Left forelimb (tissue), 1 donor: Measurements from ENCODE around the gene ZG16B.

Source experiments
- DNase-seq: peaks from one replicate; pipeline ENCODE4 v3.0.0-alpha.2; 2018; ENCODE audit warnings: low spot score

ZG16B gene

GRCh38 chr16:2825049-2825742, 4.9 kb upstream of the ZG16B start:
- DNase-seq = peak; percentile 40

GRCh38 chr16:2825906-2826305, 4.2 kb upstream of the ZG16B start:
- DNase-seq = peak; percentile 51

GRCh38 chr16:2826591-2827373, 3.3 kb upstream of the ZG16B start:
- DNase-seq = no peak

GRCh38 chr16:2827374-2827791, 2.7 kb upstream of the ZG16B start:
- DNase-seq = peak; percentile 56

DNA sequence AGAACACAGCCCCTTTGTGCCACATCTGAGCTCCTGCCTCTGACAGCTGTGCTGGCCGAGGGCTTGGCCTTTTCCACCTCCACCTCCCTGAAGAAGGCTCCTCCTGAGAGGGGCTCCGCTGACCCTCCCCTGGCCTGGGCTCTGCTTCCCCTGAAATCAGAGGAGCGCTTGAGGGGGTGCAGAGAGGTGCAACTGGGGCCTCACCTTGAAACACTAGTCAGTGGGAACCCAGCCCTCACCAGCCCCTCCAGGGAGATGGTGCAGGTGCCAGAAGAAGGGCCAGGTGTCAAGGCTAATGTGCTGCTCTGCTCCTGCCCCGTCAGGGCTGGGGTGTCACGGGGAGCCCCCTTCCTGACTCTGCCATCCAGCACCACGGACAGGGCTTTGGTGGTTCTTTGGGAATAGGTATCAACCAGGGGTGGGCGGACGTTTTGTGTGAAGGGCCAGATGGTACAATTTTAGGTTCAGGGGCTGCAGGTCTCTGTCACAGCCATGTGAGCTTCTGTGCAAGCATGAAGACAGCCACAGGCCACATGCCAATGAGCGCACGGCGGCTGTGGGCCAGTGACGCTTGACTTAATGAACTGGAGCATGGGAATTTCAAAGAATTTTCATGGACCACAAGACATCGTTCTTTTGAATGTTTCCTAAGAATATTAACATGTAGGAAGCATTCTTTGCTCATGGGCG, 2.1 kb upstream of the ZG16B start:
- no peak for DNase-seq

- no peak for DNase-seq
Measured at GRCh38 chr16:2828521-2828840, 1.6 kb upstream of the ZG16B start.

DNA sequence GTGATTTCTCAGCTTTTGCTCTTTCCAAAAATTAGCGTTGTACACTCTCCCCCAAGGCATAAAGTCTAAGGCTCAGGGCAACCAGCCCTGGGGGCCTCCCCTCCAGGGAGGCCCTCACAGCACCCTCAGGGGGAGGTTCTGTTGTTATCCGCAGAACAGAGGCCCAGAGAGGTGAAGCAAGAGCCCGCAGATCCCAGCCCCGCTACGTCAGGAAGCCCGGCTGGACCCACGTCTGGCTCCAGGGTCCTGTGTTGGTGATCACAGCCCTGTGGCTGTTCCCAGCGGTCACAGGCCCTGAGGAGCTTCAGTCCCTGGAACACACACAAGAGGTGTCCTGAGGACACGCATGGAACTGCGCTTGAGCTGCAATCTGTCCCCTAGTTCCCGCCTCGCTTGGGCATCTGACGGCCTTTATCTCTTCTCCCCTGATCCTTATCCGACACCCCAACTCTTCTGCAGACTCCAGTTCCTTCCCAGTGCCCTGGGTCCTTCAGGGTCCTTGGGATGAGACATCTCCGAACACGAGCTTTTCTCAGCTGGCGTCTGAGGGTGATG, 1.1 kb upstream of the ZG16B start:
- no peak for DNase-seq

- DNase-seq = no peak
Measured at GRCh38 chr16:2830355-2830695, 222 bp downstream of the ZG16B start.

- DNase-seq = no peak
Measured at GRCh38 chr16:2831203-2831602, 1.1 kb downstream of the ZG16B start.

DNA sequence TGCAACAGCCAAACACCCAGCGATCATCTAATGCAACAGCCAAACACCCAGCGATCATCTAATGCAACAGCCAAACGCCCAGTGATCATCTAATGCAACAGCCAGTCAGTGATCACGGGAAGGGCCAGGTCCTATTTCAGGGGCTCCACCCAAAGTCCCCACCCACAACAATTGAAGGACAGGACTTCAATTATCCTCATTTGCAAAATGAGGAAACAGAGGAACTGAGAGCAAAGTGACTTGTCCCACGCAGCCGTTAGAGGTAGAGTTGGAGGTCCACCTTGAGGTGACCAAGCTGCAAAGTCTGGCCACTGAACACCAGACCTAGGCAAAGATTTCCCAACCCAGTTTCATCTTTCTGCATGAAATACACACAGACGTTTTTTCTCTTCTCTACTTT, 3.7 kb downstream of the ZG16B start:
- DNase-seq = no peak

DNA sequence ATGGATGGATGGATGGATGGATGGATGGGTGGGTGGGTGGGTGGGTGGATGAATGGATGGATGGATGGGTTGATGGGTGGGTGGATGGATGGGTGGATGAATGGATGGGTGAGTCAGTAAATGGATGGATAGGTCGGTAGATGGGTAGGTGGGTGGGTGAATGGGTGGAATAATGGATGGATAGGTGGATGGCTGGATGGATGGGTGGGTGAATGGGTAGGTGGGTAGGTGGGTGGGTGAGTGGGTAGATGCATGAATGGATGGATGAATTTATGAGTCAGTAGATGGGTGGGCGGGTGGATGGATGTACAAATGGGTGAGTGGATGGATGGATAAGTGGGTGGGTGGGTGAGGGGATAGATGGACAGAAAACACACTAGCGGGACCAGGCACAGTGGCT, 4.9 kb downstream of the ZG16B start:
- no peak for DNase-seq

DNA sequence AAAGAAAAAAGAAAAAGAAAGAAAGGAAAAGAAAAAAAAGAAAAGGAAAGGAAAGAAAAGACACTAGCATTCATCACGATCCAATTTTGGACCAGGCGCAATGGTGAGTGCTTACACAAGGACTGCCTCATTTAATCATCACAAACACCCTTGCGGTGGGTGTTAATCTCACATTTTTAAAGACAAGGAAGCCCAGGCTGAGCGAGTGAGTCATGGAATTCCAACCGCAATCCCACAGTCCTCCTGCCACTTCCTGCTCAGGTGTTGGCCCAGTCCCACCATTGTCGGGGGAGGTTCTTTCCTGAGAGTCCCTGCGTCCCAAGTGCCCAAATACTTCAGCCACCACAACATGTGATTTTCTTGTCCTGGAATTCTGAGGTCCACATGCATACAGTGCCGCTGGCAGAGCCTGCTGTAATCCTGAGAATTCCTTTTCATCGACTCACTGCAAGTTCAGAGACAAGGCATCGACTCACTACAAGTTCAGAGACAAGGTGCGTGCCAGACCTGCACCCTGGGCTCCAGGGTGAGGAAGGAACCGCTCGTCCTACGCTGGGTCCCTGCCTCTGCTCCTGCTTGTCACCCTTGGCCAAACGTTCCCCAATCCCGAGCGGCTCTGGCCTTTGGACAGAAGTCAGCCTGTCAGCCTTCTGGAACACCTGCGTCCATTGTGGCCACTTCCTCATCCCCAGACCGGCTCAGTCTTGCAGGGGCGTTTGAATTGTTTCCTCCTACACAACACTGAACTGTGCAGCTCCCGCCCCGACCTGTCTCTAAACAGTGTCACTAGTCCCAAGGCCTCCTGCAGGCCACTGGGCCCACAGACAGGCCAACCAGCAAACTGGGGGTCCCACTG, 5.8 kb downstream of the ZG16B start:
- DNase-seq = no peak

DNA sequence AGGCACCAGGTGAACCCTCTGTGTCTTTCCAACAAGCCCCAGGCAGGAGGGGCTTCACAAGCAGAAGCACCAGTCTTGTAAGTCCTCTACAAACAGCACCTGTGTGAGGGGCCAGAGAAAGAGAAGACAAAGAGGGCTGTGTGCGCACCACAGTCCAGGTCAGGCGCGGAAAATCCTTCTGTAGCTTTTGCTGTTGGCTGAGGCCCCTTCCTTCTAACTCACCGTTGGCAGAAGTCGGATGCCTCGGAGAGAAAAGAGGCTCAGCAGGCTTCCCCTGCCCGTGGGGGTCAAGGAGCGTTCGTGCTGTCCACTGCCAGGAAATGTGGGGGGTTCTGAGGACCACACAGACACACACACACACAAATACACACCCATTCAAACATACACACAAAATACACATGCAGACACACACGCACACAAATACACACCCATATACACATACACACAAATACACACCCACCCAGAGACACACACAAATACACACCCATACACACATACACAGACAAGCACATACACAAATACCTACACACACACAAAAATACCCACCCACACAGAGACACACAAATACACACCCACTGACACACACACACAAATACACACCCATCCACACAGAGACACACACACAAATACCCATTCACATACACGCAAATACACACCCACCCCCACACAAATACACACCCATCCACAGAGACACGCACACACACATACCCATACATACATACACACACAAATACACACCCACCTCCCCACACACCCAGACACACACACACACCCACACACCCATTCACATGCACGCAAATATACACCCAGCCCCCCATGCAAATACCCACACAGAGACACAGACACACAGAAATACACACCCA, 6.8 kb downstream of the ZG16B start:
- no peak for DNase-seq

DNA sequence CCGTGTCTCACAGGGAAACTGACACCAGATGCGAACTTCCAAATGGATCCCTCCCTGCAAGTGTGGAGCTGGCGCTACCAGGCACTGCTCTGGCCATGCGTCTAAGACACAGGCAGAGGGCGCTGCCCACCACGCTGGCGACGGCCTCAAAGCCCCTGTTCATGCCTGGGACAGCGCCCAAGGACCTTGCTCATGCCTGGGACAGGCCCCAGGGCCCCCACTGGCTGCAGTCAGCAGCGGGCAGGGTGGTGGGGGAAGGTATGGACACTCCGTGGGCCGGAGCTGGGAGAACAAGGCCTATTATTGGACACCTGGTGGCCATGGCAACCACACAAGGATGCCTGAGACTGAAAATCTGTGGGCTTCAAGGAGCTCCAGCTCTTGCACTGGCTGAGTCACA, 8.8 kb downstream of the ZG16B start:
- DNase-seq = no peak

- DNase-seq = no peak
Measured at GRCh38 chr16:2839650-2840450, 9.7 kb downstream of the ZG16B start.

DNA sequence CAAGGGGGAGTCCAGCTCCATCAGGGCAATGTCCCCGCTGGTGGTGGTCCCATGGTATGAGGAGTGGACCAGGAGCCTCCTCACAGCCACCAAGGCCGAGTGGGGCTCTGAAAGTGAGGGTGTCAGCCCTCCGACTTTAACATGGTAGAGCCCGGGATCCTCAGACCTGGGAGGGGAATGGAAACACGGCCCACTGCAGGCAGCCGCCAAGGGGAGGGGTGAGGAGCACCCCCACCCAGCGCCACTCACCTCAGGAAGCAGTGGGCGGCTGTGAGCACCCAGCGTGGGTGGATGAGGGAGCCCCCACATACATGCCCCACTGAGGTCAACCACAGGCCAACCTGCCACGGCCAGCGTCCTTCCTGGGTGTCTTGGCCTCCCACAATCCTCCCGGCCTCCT, 10.8 kb downstream of the ZG16B start:
- DNase-seq = no peak

DNA sequence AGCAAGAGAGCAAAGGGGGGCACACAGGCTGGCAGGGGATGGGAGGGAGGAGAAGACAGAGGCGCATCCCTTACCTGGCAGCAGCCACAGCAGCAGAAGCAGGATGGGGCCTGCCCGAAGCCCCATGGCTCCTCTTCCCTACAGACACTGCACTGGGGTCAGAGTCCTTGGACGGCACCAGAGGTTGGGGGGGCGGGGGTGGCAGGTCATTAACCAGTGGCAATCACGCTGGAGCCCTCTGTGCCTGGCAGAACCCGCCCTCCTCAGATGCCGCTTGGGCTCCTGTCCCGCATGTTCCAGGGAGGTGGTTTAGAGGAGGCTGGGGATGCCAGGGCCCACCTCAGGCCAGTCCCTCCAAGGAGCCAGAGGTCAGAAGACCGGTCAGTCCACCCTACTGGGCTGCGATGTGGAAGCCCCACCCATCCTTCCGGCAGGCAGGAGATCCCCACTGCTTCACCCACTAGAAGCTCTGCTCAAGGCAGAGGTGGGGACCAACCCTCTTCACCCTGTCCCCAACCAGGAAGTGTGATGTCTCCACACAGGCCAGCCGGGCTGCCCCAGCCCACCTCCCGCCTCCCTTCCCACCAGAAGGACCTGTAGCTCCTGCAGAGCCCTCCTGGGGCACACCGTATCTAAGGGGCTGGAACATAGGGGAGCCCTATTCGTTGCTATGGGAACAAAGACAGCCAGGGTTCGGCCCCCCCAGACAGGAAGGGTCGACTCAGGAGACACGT, 11.7 kb downstream of the ZG16B start:
- DNase-seq = no peak

GRCh38 chr16:2842340-2843000, 12.4 kb downstream of the ZG16B start:
- DNase-seq = no peak

GRCh38 chr16:2843526-2843925, 13.4 kb downstream of the ZG16B start:
- DNase-seq = no peak
